OCI-LY3 (cell line): ENCODE measurements around the gene C2CD4A.

Source experiments
- EZH2phosphoT487 ChIP-seq: fragments of 200-600 bp; shearing (Covaris generic); IDR thresholded peaks from 2 replicates; pipeline ENCODE4 v1.6.1; 2018; ENCODE audit warnings: antibody characterized with exemption, mixed run types, low read depth
- TF ChIP-seq, protein P1 (sequence below): fragments of 200-600, 300-600 bp; sonication (generic); IDR thresholded peaks from 2 replicates; pipeline ENCODE4 v1.5.1; 2014; ENCODE audit warnings: antibody characterized with exemption, low read length, low read depth

- TF ChIP-seq, protein P1, sequence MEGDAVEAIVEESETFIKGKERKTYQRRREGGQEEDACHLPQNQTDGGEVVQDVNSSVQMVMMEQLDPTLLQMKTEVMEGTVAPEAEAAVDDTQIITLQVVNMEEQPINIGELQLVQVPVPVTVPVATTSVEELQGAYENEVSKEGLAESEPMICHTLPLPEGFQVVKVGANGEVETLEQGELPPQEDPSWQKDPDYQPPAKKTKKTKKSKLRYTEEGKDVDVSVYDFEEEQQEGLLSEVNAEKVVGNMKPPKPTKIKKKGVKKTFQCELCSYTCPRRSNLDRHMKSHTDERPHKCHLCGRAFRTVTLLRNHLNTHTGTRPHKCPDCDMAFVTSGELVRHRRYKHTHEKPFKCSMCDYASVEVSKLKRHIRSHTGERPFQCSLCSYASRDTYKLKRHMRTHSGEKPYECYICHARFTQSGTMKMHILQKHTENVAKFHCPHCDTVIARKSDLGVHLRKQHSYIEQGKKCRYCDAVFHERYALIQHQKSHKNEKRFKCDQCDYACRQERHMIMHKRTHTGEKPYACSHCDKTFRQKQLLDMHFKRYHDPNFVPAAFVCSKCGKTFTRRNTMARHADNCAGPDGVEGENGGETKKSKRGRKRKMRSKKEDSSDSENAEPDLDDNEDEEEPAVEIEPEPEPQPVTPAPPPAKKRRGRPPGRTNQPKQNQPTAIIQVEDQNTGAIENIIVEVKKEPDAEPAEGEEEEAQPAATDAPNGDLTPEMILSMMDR = no peak
- no peak for TF ChIP-seq EZH2phosphoT487
Observed at GRCh38 chr15:62119227-62119864, 52.6 kb downstream of the C2CD4A start.
